ENCODE data around the gene CEPT1. TPM values are rescaled to one million over a fixed set of nuclear protein-coding genes. Genes with fewer than 3 reads are reported as not detected.

Gene CEPT1
- total and polyA plus RNA-seq, 9 of the 15 experiments (the other 6 are each of a cell fraction or from before 2014, with no cell fraction given), result 24.4 to 72.6 (median 42.4) TPM

- TF ChIP-seq CEBPG (CRISPR knock-in tag; IDR thresholded peaks at IDR 0.05) (no peak), CEBPG (tag; conservative IDR thresholded peaks at IDR 0.05 in 1 of 2, IDR thresholded peaks at IDR 0.05 in 1 of 2) (peak; percentile 32 to 64; a peak in 2 of 4 replicates), FOXK1 (CRISPR knock-in tag; IDR thresholded peaks at IDR 0.05; ENCODE audit: borderline replicate concordance) (no peak), ELF1 (tag; IDR thresholded peaks at IDR 0.05) (0 out of 2 replicates have a peak, but pooled peaks have one; percentile 15), PCBP1 (IDR thresholded peaks at IDR 0.05; ENCODE audit: low read depth, low read length, poor library complexity, severe bottlenecking) (no peak), ZNF830 (CRISPR knock-in tag; IDR thresholded peaks at IDR 0.05) (no peak), BRF2 (IDR thresholded peaks at IDR 0.05; ENCODE audit: borderline replicate concordance, insufficient read depth, insufficient read length) (no peak), ETV1 (tag; conservative IDR thresholded peaks at IDR 0.05; ENCODE audit: low read depth) (no peak), SIRT6 (IDR thresholded peaks at IDR 0.05; ENCODE audit: low read depth, low read length) (no peak), FOXJ3 (CRISPR knock-in tag; IDR thresholded peaks at IDR 0.05) (no peak), PHB (CRISPR knock-in tag; IDR thresholded peaks at IDR 0.05) (no peak), ZBTB43 (CRISPR knock-in tag; IDR thresholded peaks at IDR 0.05) (no peak), STAT6 (CRISPR knock-in tag; IDR thresholded peaks at IDR 0.05) (no peak), ZNF41 (CRISPR knock-in tag; conservative IDR thresholded peaks at IDR 0.05) (no peak)
- TF ChIP-seq, protein P1, sequence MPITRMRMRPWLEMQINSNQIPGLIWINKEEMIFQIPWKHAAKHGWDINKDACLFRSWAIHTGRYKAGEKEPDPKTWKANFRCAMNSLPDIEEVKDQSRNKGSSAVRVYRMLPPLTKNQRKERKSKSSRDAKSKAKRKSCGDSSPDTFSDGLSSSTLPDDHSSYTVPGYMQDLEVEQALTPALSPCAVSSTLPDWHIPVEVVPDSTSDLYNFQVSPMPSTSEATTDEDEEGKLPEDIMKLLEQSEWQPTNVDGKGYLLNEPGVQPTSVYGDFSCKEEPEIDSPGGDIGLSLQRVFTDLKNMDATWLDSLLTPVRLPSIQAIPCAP (CRISPR knock-in tag; IDR thresholded peaks at IDR 0.05; ENCODE audit: borderline replicate concordance), result no peak
- TF ChIP-seq, protein P2, sequence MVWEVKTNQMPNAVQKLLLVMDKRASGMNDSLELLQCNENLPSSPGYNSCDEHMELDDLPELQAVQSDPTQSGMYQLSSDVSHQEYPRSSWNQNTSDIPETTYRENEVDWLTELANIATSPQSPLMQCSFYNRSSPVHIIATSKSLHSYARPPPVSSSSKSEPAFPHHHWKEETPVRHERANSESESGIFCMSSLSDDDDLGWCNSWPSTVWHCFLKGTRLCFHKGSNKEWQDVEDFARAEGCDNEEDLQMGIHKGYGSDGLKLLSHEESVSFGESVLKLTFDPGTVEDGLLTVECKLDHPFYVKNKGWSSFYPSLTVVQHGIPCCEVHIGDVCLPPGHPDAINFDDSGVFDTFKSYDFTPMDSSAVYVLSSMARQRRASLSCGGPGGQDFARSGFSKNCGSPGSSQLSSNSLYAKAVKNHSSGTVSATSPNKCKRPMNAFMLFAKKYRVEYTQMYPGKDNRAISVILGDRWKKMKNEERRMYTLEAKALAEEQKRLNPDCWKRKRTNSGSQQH (CRISPR knock-in tag; IDR thresholded peaks at IDR 0.05), result no peak
Measured at GRCh38 chr1:111141245-111142220, 1.5 kb downstream of the CEPT1 start (continued).

Measured in K562 (cell line).